ENCODE data around the gene ARHGAP6.
A peak's percentile ranks its signal among the peaks of the same experiment; 100 is the strongest.

The ARHGAP6 gene

GRCh38 chrX:11347300-11347699 lies 318.4 kb downstream of the ARHGAP6 start:
- TF ChIP-seq, protein P1, sequence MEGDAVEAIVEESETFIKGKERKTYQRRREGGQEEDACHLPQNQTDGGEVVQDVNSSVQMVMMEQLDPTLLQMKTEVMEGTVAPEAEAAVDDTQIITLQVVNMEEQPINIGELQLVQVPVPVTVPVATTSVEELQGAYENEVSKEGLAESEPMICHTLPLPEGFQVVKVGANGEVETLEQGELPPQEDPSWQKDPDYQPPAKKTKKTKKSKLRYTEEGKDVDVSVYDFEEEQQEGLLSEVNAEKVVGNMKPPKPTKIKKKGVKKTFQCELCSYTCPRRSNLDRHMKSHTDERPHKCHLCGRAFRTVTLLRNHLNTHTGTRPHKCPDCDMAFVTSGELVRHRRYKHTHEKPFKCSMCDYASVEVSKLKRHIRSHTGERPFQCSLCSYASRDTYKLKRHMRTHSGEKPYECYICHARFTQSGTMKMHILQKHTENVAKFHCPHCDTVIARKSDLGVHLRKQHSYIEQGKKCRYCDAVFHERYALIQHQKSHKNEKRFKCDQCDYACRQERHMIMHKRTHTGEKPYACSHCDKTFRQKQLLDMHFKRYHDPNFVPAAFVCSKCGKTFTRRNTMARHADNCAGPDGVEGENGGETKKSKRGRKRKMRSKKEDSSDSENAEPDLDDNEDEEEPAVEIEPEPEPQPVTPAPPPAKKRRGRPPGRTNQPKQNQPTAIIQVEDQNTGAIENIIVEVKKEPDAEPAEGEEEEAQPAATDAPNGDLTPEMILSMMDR (IDR thresholded peaks at IDR 0.05; ENCODE audit: low read depth, low read length): no peak
- DNase-seq (ENCODE audit: extremely low read depth, low read depth): no peak

- TF ChIP-seq, protein P1 (IDR thresholded peaks at IDR 0.05; ENCODE audit: low read depth, low read length): no peak
- no peak for DNase-seq (ENCODE audit: extremely low read depth, low read depth)
Observed at GRCh38 chrX:11346121-11346682, 319.5 kb downstream of the ARHGAP6 start.

DNA sequence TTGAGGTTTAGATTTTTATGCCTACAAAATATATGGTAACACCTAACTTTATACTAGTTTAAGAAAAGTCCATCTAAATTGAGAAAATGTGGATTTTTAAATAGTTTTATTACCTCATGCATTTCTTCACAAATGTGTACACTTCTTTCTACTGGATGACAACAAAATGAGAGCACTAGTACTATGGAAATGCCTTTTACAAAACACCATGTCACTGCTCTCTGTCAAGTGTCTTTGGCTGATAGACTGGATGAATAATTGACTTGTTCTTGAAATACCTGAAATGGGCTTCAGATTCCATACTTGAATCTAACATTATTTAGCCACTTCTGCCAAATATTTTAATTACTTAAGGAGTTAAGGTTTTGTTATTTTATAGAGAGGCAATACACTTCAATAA lies 323.0 kb downstream of the ARHGAP6 start:
- TF ChIP-seq, protein P1 (IDR thresholded peaks at IDR 0.05; ENCODE audit: low read depth, low read length): no peak
- DNase-seq (ENCODE audit: extremely low read depth, low read depth): no peak

DNA sequence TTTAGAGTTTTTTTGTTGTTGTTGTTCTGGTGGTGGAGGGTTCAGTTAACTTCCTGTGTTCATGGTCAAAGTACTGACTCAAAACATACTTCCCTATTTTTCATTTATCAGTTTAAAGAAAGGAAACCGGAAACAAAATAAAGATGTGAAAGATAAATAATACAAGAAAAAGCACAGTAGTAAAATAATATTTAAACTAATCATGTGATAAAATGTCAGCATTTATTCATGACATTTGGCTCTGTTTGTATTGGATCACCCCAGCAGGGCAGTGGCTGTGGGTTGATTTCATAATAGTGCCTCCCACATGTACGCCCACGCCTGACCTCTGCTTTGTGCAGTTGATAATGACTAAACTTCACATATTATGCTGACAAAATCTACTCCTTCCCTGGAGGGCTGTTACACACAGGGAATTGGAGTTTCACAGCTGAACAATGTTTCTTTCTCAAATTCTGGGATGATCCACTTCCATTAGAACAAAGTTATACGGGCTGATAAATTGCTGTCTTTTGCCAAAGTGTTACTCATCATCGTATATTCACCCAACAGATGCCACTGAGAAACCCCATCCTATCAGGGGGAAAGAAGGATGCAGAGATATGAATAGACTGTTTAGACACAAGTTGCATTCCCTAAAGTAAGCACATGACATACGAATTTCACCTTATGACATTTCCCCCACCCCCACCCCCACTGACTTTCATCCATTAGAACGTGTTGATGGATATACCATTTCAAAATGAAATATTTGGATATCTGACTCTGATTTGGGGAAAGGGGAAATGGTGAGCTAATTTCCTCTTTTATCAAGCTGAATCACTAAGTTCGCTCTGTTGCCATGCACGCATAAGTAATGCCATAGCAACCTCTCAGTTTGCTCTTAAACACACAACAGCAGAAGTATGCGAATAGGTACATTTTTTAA lies 324.2 kb downstream of the ARHGAP6 start:
- peak; percentile 31 for DNase-seq (ENCODE audit: extremely low read depth, low read depth)

DNA sequence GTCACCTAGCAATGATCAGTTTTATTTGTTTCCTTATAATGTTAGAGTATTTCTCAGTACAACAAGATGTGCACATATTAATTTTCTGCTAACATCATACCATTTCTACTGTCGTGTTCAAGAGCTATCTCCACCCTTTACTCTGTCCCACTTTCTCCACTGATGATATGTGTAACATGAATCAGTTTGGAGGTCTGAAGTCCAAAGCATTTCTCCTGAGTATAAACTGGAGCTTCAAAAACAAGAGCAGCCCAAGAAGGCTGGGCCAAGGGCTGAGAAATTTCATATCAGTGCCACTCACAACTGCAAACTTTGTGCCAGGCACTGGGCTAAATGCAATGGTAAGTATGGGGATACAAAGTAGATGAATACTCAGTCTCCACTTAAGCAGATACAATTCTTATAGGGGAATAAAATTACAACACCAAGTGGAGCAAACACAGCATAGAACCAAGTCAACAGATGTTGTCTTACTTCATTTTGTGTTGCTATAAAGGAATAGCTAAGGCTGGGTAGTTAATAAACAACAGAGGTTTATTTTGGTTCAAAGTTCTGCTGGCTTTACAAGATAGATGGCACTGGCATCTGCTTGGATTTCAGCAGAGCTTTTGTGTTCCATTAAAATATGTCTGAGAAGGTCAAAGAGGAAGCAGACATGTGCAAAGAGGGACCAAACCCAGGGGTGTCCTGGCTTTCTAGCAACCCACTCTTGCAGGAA lies 328.3 kb downstream of the ARHGAP6 start:
- DNase-seq (ENCODE audit: extremely low read depth, low read depth): no peak
- TF ChIP-seq, protein P1 (IDR thresholded peaks at IDR 0.05; ENCODE audit: low read depth, low read length): no peak

More for the DNA sequence above, 324.2 kb downstream of the ARHGAP6 start:
- TF ChIP-seq, protein P1 (IDR thresholded peaks at IDR 0.05; ENCODE audit: low read depth, low read length): no peak

GRCh38 chrX:11336201-11336600 lies 329.5 kb downstream of the ARHGAP6 start:
- TF ChIP-seq, protein P1 (IDR thresholded peaks at IDR 0.05; ENCODE audit: low read depth, low read length): no peak
- DNase-seq (ENCODE audit: extremely low read depth, low read depth): no peak
